GM18499 (cell line): ENCODE measurements around the gene ATF6.
"Not testable (repeated sequence)": the region's sequence is repeated elsewhere in the genome, so short reads cannot be mapped to it uniquely, and the experiment has no call there.

Source experiments
- ATAC-seq: cut with Tn5 transposase; IDR thresholded peaks from one replicate; pipeline ENCODE4 v1.9.1; 2021; ENCODE audit warnings: moderate number of reproducible peaks; ENCODE audit not compliant: insufficient read depth, unreplicated experiment

The ATF6 gene

GRCh38 chr1:161731981-161732718 is 34.0 kb upstream of the ATF6 start:
- no peak for ATAC-seq

GRCh38 chr1:161733526-161733925 is 32.6 kb upstream of the ATF6 start:
- ATAC-seq, result no peak

GRCh38 chr1:161735837-161736236 is 30.3 kb upstream of the ATF6 start:
- ATAC-seq, result no peak

- no peak for ATAC-seq
Measured at GRCh38 chr1:161736335-161736969, 29.7 kb upstream of the ATF6 start.

GRCh38 chr1:161737625-161738024 is 28.5 kb upstream of the ATF6 start:
- no peak for ATAC-seq

GRCh38 chr1:161738627-161739287 is 27.4 kb upstream of the ATF6 start:
- ATAC-seq, result peak; percentile 50

- no peak for ATAC-seq
Measured at GRCh38 chr1:161739865-161740566, 26.1 kb upstream of the ATF6 start.

GRCh38 chr1:161740921-161741320 is 25.2 kb upstream of the ATF6 start:
- no peak for ATAC-seq

- no peak for ATAC-seq
Measured at GRCh38 chr1:161743231-161743630, 22.9 kb upstream of the ATF6 start.

- no peak for ATAC-seq
Measured at GRCh38 chr1:161747801-161748200, 18.3 kb upstream of the ATF6 start.

- peak; percentile 88 for ATAC-seq
Measured at GRCh38 chr1:161749509-161750407, 16.4 kb upstream of the ATF6 start, which contains the start of gene DUSP12. TSS of gene DUSP12 (plus strand) at chr1:161749786. CDS start at chr1:161749802, 16 bp downstream.

GRCh38 chr1:161763522-161764098 is 2.5 kb upstream of the ATF6 start:
- ATAC-seq, result no peak

- no peak for ATAC-seq
Measured at GRCh38 chr1:161768461-161768860, 2.3 kb downstream of the ATF6 start.

GRCh38 chr1:161768986-161769672 is 3.0 kb downstream of the ATF6 start:
- ATAC-seq, result no peak

- not testable (repeated sequence) for ATAC-seq
Measured at GRCh38 chr1:161769673-161770045, 3.5 kb downstream of the ATF6 start.

GRCh38 chr1:161770250-161770649 is 4.1 kb downstream of the ATF6 start:
- no peak for ATAC-seq

- no peak for ATAC-seq
Measured at GRCh38 chr1:161771161-161771560, 5.0 kb downstream of the ATF6 start.

GRCh38 chr1:161771973-161772372 is 5.9 kb downstream of the ATF6 start:
- no peak for ATAC-seq

GRCh38 chr1:161772397-161772796 is 6.3 kb downstream of the ATF6 start:
- no peak for ATAC-seq
